Measurements from ENCODE around the gene PAIP2.
A peak's percentile ranks its signal among the peaks of the same experiment; 100 is the strongest.

The PAIP2 gene

DNA sequence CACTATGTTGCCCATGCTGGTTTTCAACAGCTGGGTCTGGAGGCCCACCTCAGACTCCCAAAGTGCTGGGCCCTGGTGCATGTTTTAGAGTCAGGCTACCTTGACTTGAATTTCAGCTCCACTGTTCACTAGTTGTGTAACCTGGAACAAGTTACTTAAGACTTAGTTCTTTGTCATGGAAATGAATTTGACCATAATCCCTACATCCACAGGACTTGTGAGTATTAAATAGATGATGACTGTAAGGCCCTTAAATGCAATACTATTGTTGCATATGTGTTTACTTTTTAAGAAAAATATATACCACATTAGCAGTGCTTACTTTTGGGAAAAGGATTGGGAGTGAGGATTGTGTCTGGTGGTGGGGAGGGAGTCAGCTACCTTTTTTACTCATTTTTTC is 16.4 kb downstream of the PAIP2 start:
- Histone ChIP-seq H3K27ac (ENCODE audit: poor library complexity, severe bottlenecking) (no peak overlapping the region), H3K4me1 (ENCODE audit: insufficient read depth, poor library complexity, severe bottlenecking) (no peaks in the 10 kb centered on the region), H3K9me3 (ENCODE audit: severe bottlenecking) (no peaks in the 10 kb centered on the region), H3K27me3 (ENCODE audit: insufficient read depth, poor library complexity, severe bottlenecking) (no peaks in the 10 kb centered on the region), H3K4me3 (ENCODE audit: severe bottlenecking) (no peak overlapping the region), H3K36me3 (ENCODE audit: low read depth) (peaks cover 46% of the 10 kb centered on the region)
- DNase-seq (ENCODE audit: low spot score): no peak
- TF ChIP-seq, protein P1, sequence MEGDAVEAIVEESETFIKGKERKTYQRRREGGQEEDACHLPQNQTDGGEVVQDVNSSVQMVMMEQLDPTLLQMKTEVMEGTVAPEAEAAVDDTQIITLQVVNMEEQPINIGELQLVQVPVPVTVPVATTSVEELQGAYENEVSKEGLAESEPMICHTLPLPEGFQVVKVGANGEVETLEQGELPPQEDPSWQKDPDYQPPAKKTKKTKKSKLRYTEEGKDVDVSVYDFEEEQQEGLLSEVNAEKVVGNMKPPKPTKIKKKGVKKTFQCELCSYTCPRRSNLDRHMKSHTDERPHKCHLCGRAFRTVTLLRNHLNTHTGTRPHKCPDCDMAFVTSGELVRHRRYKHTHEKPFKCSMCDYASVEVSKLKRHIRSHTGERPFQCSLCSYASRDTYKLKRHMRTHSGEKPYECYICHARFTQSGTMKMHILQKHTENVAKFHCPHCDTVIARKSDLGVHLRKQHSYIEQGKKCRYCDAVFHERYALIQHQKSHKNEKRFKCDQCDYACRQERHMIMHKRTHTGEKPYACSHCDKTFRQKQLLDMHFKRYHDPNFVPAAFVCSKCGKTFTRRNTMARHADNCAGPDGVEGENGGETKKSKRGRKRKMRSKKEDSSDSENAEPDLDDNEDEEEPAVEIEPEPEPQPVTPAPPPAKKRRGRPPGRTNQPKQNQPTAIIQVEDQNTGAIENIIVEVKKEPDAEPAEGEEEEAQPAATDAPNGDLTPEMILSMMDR (IDR thresholded peaks at IDR 0.05; ENCODE audit: poor library complexity, severe bottlenecking): no peak
- peak; percentile 35; the same call in 1 of the 3 replicates for ATAC-seq (ENCODE audit: low read depth)

DNA sequence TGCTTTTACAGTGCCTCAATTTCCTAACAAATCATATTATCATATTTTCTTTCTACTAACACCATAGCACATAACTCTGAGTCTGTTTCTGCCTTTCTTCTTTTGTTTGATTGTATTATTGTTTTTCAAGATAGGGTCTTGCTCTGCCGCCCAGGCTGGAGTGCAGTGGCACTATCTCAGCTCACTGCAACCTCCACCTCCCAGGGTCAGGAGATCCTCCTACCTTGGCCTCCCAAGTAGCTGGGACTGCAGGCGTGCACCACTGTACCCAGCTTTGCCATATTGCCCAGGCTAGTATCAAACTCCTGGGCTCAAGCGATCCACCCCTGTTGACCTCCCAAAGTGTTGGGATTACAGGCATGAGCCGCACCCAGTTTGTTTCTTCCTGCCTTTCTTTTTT is 18.7 kb downstream of the PAIP2 start:
- H3K27ac ChIP-seq (ENCODE audit: poor library complexity, severe bottlenecking): no peak overlapping the region
- no peaks in the 10 kb centered on the region for H3K4me1 ChIP-seq (ENCODE audit: insufficient read depth, poor library complexity, severe bottlenecking)
- peaks cover 54% of the 10 kb centered on the region for H3K36me3 ChIP-seq (ENCODE audit: low read depth)
- DNase-seq (ENCODE audit: low spot score) (no peak), ATAC-seq (ENCODE audit: low read depth) (no peak)
- TF ChIP-seq, protein P1 (IDR thresholded peaks at IDR 0.05; ENCODE audit: poor library complexity, severe bottlenecking): no peak
- H3K9me3 ChIP-seq (ENCODE audit: severe bottlenecking): no peaks in the 10 kb centered on the region
- no peaks in the 10 kb centered on the region for H3K27me3 ChIP-seq (ENCODE audit: insufficient read depth, poor library complexity, severe bottlenecking)
- no peak overlapping the region for H3K4me3 ChIP-seq (ENCODE audit: severe bottlenecking)

DNA sequence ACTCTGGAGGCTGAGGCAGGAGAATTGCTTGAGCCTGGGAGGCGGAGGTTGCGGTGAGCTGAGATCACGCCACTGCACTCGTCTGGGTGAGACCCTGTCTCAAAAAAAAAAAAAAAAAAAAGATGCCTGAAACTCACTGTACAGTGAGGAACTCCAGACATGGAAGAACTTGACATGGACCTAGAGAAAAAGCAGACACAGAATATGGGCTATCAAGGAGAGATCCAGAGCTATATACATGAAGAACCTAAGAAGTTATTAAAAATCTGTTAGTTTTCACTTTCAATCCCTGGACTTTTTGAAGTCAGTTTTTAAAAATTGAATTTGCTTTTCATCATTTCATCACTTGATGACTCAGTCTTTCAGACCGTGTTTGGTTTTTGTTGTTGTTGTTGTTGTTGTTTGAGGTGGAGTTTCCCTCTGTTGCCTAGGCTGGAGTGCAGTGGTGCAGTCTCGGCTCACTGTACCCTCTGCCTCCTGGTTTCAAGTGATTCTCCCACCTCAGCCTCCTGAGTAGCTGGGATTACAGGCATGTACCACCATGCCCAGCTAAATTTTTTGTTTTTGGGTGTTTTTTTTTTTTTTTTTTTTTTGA is 20.3 kb downstream of the PAIP2 start:
- ATAC-seq (ENCODE audit: low read depth): no peak
- Histone ChIP-seq H3K9me3 (ENCODE audit: severe bottlenecking) (no peaks in the 10 kb centered on the region), H3K36me3 (ENCODE audit: low read depth) (peaks cover 69% of the 10 kb centered on the region)

DNA sequence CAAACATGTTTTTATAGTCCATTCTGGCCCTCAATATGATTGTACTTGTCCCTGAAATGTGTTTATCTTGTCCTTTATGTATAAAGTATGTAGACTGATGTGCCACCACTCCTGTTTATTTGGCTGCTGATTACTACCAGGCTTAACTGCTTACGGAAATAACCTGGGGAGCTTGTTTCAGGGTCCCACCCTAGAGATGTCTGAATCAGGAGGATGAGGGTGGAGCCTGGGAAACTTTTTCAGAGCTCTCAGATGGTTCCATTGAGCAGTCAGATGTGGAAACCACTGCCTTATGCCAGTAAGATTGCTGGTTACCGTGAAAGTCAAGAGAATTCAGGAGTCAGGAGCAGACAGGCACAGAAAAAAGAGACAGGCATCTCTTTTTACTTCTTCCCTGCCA is 22.3 kb downstream of the PAIP2 start:
- Histone ChIP-seq H3K27me3 (ENCODE audit: insufficient read depth, poor library complexity, severe bottlenecking) (no peaks in the 10 kb centered on the region), H3K27ac (ENCODE audit: poor library complexity, severe bottlenecking) (no peak overlapping the region)
- no peak for ATAC-seq (ENCODE audit: low read depth)

More for the DNA sequence above, 20.3 kb downstream of the PAIP2 start:
- DNase-seq (ENCODE audit: low spot score): no peak
- no peaks in the 10 kb centered on the region for H3K27me3 ChIP-seq (ENCODE audit: insufficient read depth, poor library complexity, severe bottlenecking)
- no peaks in the 10 kb centered on the region for H3K4me1 ChIP-seq (ENCODE audit: insufficient read depth, poor library complexity, severe bottlenecking)
- H3K4me3 ChIP-seq (ENCODE audit: severe bottlenecking): no peak overlapping the region
- TF ChIP-seq, protein P1 (IDR thresholded peaks at IDR 0.05; ENCODE audit: poor library complexity, severe bottlenecking): no peak
- no peak overlapping the region for H3K27ac ChIP-seq (ENCODE audit: poor library complexity, severe bottlenecking)

DNA sequence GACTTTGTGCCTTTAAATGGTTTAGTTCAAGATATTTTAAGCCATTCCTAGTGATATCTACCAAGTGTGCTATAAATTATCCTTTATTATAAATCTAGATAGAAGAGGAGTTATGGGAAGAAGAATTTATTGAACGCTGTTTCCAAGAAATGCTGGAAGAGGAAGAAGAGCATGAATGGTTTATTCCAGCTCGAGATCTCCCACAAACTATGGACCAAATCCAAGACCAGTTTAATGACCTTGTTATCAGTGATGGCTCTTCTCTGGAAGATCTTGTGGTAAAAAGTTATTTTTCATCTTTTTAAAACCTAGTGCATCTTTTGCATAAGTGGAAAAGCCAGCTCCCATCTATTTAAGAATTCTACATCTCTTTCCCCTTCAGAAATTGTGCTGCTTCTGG is 22.8 kb downstream of the PAIP2 start:
- DNase-seq (ENCODE audit: low spot score): no peak
- H3K27ac ChIP-seq (ENCODE audit: poor library complexity, severe bottlenecking): no peak overlapping the region
- no peaks in the 10 kb centered on the region for H3K4me1 ChIP-seq (ENCODE audit: insufficient read depth, poor library complexity, severe bottlenecking)
- ATAC-seq (ENCODE audit: low read depth): no peak
- no peaks in the 10 kb centered on the region for H3K27me3 ChIP-seq (ENCODE audit: insufficient read depth, poor library complexity, severe bottlenecking)
- TF ChIP-seq, protein P1 (IDR thresholded peaks at IDR 0.05; ENCODE audit: poor library complexity, severe bottlenecking): no peak
- H3K4me3 ChIP-seq (ENCODE audit: severe bottlenecking): no peak overlapping the region
- no peaks in the 10 kb centered on the region for H3K9me3 ChIP-seq (ENCODE audit: severe bottlenecking)
- H3K36me3 ChIP-seq (ENCODE audit: low read depth): peaks cover 77% of the 10 kb centered on the region

More for the DNA sequence above, 22.3 kb downstream of the PAIP2 start:
- no peak for DNase-seq (ENCODE audit: low spot score)
- Histone ChIP-seq H3K4me3 (ENCODE audit: severe bottlenecking) (no peak overlapping the region), H3K4me1 (ENCODE audit: insufficient read depth, poor library complexity, severe bottlenecking) (no peaks in the 10 kb centered on the region), H3K36me3 (ENCODE audit: low read depth) (peaks cover 72% of the 10 kb centered on the region), H3K9me3 (ENCODE audit: severe bottlenecking) (no peaks in the 10 kb centered on the region)
- TF ChIP-seq, protein P1 (IDR thresholded peaks at IDR 0.05; ENCODE audit: poor library complexity, severe bottlenecking): no peak

Measured in RWPE2 (cell line).